Uterus (tissue), 2 donors: Measurements from ENCODE around the gene DCDC2B.

Experiments
- POLR2A ChIP-seq, 2 donors: fragments of 450-650 bp; IDR thresholded peaks; one replicate each; pipeline ENCODE4 v1.6.1; 2016; ENCODE audit warnings: antibody characterized with exemption in 2 of 2, mild to moderate bottlenecking in 1 of 2, moderate library complexity in 1 of 2
- TF ChIP-seq, protein P1 (sequence below), 4 experiments: fragments of 200-600 bp in 2 of 4; fragments of 450-650 bp in 2 of 4; sonication (generic) in 2 of 4; IDR thresholded peaks; one replicate each; pipeline ENCODE4 v1.5.1; 2016 to 2019; ENCODE audit warnings: antibody characterized with exemption in 4 of 4, mild to moderate bottlenecking in 2 of 4, moderate library complexity in 1 of 4

DNA sequence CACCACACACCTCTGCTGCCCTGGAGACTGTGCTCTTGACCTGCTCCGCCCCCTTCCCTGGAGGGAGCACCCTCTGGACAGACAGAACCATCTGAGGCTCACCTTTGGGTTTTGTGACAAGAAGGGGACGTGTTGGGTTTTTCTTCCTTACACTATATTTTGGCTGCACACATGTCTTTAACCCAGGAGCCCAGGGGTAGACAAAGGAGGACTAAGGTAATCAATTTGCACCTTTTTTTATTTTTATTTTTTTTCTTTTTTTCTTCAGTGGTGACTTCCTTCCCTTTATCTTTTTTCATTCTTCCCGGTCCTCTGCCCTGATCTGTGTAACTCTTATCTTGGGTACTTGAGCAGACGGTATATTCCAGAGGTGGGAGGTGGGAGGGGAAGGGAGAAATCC, 37.9 kb upstream of the DCDC2B start:
- TF ChIP-seq, protein P1, sequence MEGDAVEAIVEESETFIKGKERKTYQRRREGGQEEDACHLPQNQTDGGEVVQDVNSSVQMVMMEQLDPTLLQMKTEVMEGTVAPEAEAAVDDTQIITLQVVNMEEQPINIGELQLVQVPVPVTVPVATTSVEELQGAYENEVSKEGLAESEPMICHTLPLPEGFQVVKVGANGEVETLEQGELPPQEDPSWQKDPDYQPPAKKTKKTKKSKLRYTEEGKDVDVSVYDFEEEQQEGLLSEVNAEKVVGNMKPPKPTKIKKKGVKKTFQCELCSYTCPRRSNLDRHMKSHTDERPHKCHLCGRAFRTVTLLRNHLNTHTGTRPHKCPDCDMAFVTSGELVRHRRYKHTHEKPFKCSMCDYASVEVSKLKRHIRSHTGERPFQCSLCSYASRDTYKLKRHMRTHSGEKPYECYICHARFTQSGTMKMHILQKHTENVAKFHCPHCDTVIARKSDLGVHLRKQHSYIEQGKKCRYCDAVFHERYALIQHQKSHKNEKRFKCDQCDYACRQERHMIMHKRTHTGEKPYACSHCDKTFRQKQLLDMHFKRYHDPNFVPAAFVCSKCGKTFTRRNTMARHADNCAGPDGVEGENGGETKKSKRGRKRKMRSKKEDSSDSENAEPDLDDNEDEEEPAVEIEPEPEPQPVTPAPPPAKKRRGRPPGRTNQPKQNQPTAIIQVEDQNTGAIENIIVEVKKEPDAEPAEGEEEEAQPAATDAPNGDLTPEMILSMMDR (IDR thresholded peaks at IDR 0.05), result no peak
- TF ChIP-seq POLR2A (IDR thresholded peaks at IDR 0.05), result no peak
